ENCODE data around the gene APOBEC2.

DNA sequence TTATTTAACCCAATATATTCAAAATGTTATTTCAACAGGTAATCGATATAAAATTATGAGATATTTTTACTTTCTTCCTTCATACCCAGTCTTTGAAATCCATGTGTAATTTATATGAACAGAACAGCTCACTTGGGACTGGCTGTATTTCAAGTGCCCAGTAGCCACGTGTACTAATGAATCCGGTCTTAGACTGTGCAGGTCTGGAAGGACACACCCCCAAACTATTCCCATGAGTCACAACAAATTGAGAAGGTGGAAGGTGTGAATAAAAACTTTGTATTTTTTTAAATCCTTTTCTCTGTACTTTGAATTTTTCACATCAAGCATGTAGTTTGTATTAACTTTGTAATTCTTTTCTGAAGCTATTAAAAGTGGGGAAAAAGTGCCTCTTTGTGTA is 16.8 kb upstream of the APOBEC2 start:
- no peak for TF ChIP-seq EP300 (IDR thresholded peaks at IDR 0.05; ENCODE audit: low read depth in 2 of 2, low read length in 2 of 2)
- no peak for TF ChIP-seq EP300 (CRISPR knock-in tag; IDR thresholded peaks at IDR 0.05; ENCODE audit: borderline replicate concordance)
- no peak for TF ChIP-seq POLR2A (IDR thresholded peaks at IDR 0.05; ENCODE audit: insufficient read depth in 1 of 2, low read depth in 2 of 2, low read length in 2 of 2)
- no peak for TF ChIP-seq SRF (IDR thresholded peaks at IDR 0.05; ENCODE audit: low read depth, low read length)
- no peak for TF ChIP-seq RNF2 (conservative IDR thresholded peaks at IDR 0.05; ENCODE audit: low read depth)
- TF ChIP-seq RAD51 (IDR thresholded peaks at IDR 0.05; ENCODE audit: borderline replicate concordance), result no peak
- TF ChIP-seq ZBTB7A (CRISPR knock-in tag; IDR thresholded peaks at IDR 0.05), result no peak
- TF ChIP-seq ZFP36 (IDR thresholded peaks at IDR 0.05; ENCODE audit: borderline replicate concordance, low read depth, low read length, partially characterized antibody), result no peak
- TF ChIP-seq JUN (CRISPR knock-in tag; IDR thresholded peaks at IDR 0.05), result no peak
